ENCODE results near the gene ZNF79. TPM values are rescaled to one million over a fixed set of nuclear protein-coding genes. Genes with fewer than 3 reads are reported as not detected.

Gene ZNF79
- total RNA-seq, 1 donor from 2014 or later: 9.5 TPM

DNA sequence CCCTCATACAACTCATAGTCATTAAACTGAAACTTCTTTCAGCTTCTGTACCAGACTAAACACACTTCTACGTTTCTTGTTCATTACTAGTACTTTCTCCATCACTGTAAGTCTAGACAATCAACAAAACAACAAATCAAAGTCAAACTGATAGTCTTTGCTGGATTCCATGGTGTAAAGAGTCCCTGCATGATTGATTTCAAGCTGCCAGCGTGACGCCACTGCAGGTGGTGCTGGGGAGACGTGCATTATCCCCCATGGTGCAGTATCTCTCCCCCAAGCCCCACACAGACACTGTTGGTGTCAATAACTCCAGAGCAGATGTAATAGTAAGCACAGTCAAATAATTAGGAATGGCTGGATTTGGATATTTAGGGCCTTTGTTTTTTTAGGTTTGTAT is 37.9 kb upstream of the ZNF79 start:
- no peak for ATAC-seq
- no peaks in the 10 kb centered on the region for H3K36me3 ChIP-seq
- no peaks in the 10 kb centered on the region for H3K27me3 ChIP-seq (ENCODE audit: low read depth)
- peaks cover 10% of the 10 kb centered on the region for H3K4me1 ChIP-seq
- DNase-seq: no peak
- TF ChIP-seq, protein P1, sequence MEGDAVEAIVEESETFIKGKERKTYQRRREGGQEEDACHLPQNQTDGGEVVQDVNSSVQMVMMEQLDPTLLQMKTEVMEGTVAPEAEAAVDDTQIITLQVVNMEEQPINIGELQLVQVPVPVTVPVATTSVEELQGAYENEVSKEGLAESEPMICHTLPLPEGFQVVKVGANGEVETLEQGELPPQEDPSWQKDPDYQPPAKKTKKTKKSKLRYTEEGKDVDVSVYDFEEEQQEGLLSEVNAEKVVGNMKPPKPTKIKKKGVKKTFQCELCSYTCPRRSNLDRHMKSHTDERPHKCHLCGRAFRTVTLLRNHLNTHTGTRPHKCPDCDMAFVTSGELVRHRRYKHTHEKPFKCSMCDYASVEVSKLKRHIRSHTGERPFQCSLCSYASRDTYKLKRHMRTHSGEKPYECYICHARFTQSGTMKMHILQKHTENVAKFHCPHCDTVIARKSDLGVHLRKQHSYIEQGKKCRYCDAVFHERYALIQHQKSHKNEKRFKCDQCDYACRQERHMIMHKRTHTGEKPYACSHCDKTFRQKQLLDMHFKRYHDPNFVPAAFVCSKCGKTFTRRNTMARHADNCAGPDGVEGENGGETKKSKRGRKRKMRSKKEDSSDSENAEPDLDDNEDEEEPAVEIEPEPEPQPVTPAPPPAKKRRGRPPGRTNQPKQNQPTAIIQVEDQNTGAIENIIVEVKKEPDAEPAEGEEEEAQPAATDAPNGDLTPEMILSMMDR (IDR thresholded peaks at IDR 0.05): no peak
- intact Hi-C loops (cut with DNase I): no loop called here
- no peak overlapping the region for H3K4me3 ChIP-seq
- no peaks in the 10 kb centered on the region for H3K9me3 ChIP-seq
- no peak overlapping the region for H3K27ac ChIP-seq

GRCh38 chr9:127386981-127387380 is 37.2 kb upstream of the ZNF79 start:
- DNase-seq: no peak
- intact Hi-C loops (cut with DNase I): no loop called here
- Histone ChIP-seq H3K9me3 (no peaks in the 10 kb centered on the region), H3K27me3 (ENCODE audit: low read depth) (no peaks in the 10 kb centered on the region), H3K4me3 (no peak overlapping the region), H3K36me3 (no peaks in the 10 kb centered on the region), H3K27ac (no peak overlapping the region), H3K4me1 (peaks cover 10% of the 10 kb centered on the region)
- no peak for ATAC-seq
- TF ChIP-seq, protein P1 (IDR thresholded peaks at IDR 0.05): no peak

- DNase-seq: no peak
- Histone ChIP-seq H3K27ac (no peak overlapping the region), H3K4me3 (no peak overlapping the region), H3K4me1 (peaks cover 10% of the 10 kb centered on the region), H3K36me3 (no peaks in the 10 kb centered on the region), H3K9me3 (no peaks in the 10 kb centered on the region), H3K27me3 (ENCODE audit: low read depth) (no peaks in the 10 kb centered on the region)
- TF ChIP-seq, protein P1 (IDR thresholded peaks at IDR 0.05): no peak
- intact Hi-C loops (cut with DNase I): no loop called here
- peak; percentile 69 to 82 for ATAC-seq
Observed at GRCh38 chr9:127388037-127388855, 35.9 kb upstream of the ZNF79 start.

- Histone ChIP-seq H3K4me3 (no peak overlapping the region), H3K36me3 (no peaks in the 10 kb centered on the region), H3K9me3 (no peaks in the 10 kb centered on the region), H3K27ac (no peak overlapping the region), H3K27me3 (ENCODE audit: low read depth) (no peaks in the 10 kb centered on the region), H3K4me1 (peaks cover 10% of the 10 kb centered on the region)
- ATAC-seq (no peak), DNase-seq (no peak)
- TF ChIP-seq, protein P1 (IDR thresholded peaks at IDR 0.05): no peak
- intact Hi-C loops (cut with DNase I): no loop called here
Observed at GRCh38 chr9:127388856-127389238, 35.3 kb upstream of the ZNF79 start.

- intact Hi-C loops (cut with DNase I): no loop called here
- TF ChIP-seq, protein P1 (IDR thresholded peaks at IDR 0.05): no peak
- H3K36me3 ChIP-seq: no peaks in the 10 kb centered on the region
- H3K4me3 ChIP-seq: no peak overlapping the region
- H3K27me3 ChIP-seq (ENCODE audit: low read depth): no peaks in the 10 kb centered on the region
- no peak overlapping the region for H3K27ac ChIP-seq
- peaks cover 10% of the 10 kb centered on the region for H3K4me1 ChIP-seq
- no peaks in the 10 kb centered on the region for H3K9me3 ChIP-seq
- DNase-seq (no peak), ATAC-seq (no peak)
Observed at GRCh38 chr9:127389381-127390247, 34.6 kb upstream of the ZNF79 start.

Data from lower lobe of right lung (tissue), 2 donors.